Renal pelvis (tissue), 12 donors: ENCODE results near the gene SERPINA4. TPM values are rescaled to one million over a fixed set of nuclear protein-coding genes. Genes with fewer than 3 reads are reported as not detected.

ENCODE experiments used
- DNase-seq: peaks from one replicate; pipeline ENCODE4 v3.0.0-alpha.2; 2013
- long read RNA-seq, 16 experiments: transcript quantifications; one replicate each; lab custom pipeline, GENCODE V29; 2026
- polyA plus RNA-seq, 3 donors: library from polyadenylated mRNA; unstranded; fragments of 120-200 nt; gene quantifications; one replicate each; pipeline ENCODE4 v1.2.1, GENCODE V29; 2013; ENCODE audit not compliant: insufficient read length in 3 of 3

SERPINA4 gene
- polyA plus RNA-seq = 1 to 10 TPM in 2 of 3 donors, under 1 TPM in 1; 0.80 to 1.7 (median 1.3) TPM
- long read RNA-seq, donor 1, partial matches to known transcripts = 0 of 1 reads
- long read RNA-seq, donor 1, other reads (novel, unspliced or antisense) = 0 of 1 reads
- long read RNA-seq, donor 2 = 0 reads
- long read RNA-seq, donor 3, partial matches to known transcripts = 0 of 2 reads
- long read RNA-seq, donor 3, other reads (novel, unspliced or antisense) = 0 of 2 reads
- long read RNA-seq, donor 4 = 0 reads
- long read RNA-seq, donor 5 = 0 reads
- long read RNA-seq, donor 6 = 0 reads
- long read RNA-seq, donor 7, partial matches to known transcripts = 0 of 1 reads
- long read RNA-seq, donor 7, other reads (novel, unspliced or antisense) = 0 of 1 reads
- long read RNA-seq, donor 8 = 0 reads
- long read RNA-seq, donor 9 = 0 reads
- long read RNA-seq, donor 10 = 0 reads
- long read RNA-seq, donor 11, partial matches to known transcripts = 0 of 2 reads
- long read RNA-seq, donor 11, other reads (novel, unspliced or antisense) = 0 of 2 reads
- long read RNA-seq, donor 12, partial matches to known transcripts = 0 of 1 reads
- long read RNA-seq, donor 12, other reads (novel, unspliced or antisense) = 0 of 1 reads
- long read RNA-seq, donor 13, partial matches to known transcripts = 0 of 1 reads
- long read RNA-seq, donor 13, other reads (novel, unspliced or antisense) = 0 of 1 reads
- long read RNA-seq, donor 14 = 0 reads
- long read RNA-seq, donor 15 = 0 reads
- long read RNA-seq, donor 16, partial matches to known transcripts = 0 of 1 reads
- long read RNA-seq, donor 16, other reads (novel, unspliced or antisense) = 0 of 1 reads

- DNase-seq = no peak
Observed at GRCh38 chr14:94560751-94561655, at the start of gene SERPINA4. SERPINA4 (plus strand) TSS chr14:94561442; CDS start chr14:94563483, 2,041 bp downstream.

- DNase-seq = no peak
Observed at GRCh38 chr14:94514351-94514750, 46.9 kb upstream of the SERPINA4 start.

GRCh38 chr14:94515426-94515825, 45.8 kb upstream of the SERPINA4 start:
- DNase-seq = no peak

GRCh38 chr14:94515856-94516255, 45.4 kb upstream of the SERPINA4 start:
- no peak for DNase-seq

- DNase-seq = no peak
Observed at GRCh38 chr14:94517248-94517640, 44.0 kb upstream of the SERPINA4 start.

GRCh38 chr14:94517641-94518257, 43.5 kb upstream of the SERPINA4 start:
- no peak for DNase-seq

GRCh38 chr14:94521375-94522114, 39.7 kb upstream of the SERPINA4 start:
- no peak for DNase-seq

GRCh38 chr14:94522115-94522724, 39.0 kb upstream of the SERPINA4 start:
- no peak for DNase-seq

- no peak for DNase-seq
Observed at GRCh38 chr14:94523265-94523664, 38.0 kb upstream of the SERPINA4 start.

GRCh38 chr14:94524093-94524492, 37.1 kb upstream of the SERPINA4 start:
- DNase-seq = no peak

GRCh38 chr14:94531187-94531586, 30.1 kb upstream of the SERPINA4 start:
- no peak for DNase-seq

- DNase-seq = no peak
Observed at GRCh38 chr14:94532447-94532846, 28.8 kb upstream of the SERPINA4 start.

- DNase-seq = no peak
Observed at GRCh38 chr14:94535506-94535905, 25.7 kb upstream of the SERPINA4 start.

- DNase-seq = no peak
Observed at GRCh38 chr14:94536836-94537235, 24.4 kb upstream of the SERPINA4 start.

GRCh38 chr14:94538070-94538740, 23.0 kb upstream of the SERPINA4 start:
- no peak for DNase-seq

- no peak for DNase-seq
Observed at GRCh38 chr14:94539181-94539580, 22.1 kb upstream of the SERPINA4 start.

- peak; percentile 36 for DNase-seq
Observed at GRCh38 chr14:94540031-94540794, 21.0 kb upstream of the SERPINA4 start.

GRCh38 chr14:94541234-94541975, 19.8 kb upstream of the SERPINA4 start:
- DNase-seq = no peak
